Measurements from ENCODE around the gene SLC2A6. TPM values are rescaled to one million over a fixed set of nuclear protein-coding genes. Genes with fewer than 3 reads are reported as not detected.

The SLC2A6 gene
- total RNA-seq, 2 experiments from 2014 or later: 0.62 to 0.83 TPM

DNA sequence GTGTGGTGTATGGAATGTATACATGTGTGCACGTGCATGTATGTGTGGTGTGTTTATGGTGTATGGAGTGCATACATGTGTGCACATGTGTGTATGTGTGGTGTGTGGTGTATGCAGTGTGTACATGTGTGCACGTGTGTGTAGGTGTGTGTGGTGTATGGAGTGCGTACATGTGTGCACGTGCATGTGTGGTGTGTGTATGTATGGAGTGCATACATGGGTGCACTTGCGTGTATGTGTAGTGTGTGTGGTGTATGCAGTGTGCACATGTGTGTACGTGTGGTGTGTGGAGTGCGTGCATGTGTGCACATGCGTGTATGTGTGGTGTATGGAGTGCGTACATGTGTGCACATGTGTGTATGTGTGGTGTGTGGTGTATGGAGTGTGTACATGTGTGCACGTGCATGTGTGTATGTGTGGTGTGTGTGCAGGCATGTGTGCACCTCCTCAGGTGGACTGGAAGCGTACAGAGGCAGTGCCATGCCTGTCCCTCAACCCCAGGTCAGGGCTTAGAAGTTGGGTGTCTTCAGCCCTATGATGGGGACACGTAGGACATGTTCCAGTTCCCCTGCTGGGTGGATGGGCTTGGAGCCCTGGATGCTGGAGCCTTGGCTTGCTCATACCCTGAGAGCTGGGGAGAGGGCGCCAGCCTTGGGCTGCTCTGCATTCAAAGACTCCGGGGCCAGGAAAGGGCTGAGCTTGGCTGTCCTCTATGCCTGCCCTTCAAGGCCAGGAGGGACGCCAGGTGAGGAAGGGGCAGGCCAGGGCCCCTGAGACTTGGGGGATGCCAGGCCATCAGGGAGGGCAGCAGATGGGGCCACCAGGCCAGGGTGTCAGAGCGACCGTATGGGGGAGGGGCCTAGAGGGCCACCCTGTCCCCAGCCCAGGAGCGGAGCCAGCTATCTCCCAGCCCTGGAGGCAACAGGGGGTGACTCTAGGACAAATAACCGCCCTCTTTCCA, 33.6 kb upstream of the SLC2A6 start:
- Mint-ChIP-seq H3K36me3 (ENCODE audit: low read depth) (no peaks in the 10 kb centered on the region), H3K27ac (no peak overlapping the region), H3K4me1 (ENCODE audit: low read depth) (peaks cover 12% of the 10 kb centered on the region), H3K9me3 (no peaks in the 10 kb centered on the region), H3K27me3 (ENCODE audit: low read depth) (no peaks in the 10 kb centered on the region), H3K4me3 (no peak overlapping the region)
- no peak for DNase-seq
- CTCF ChIA-PET: no interaction called here
- intact Hi-C loops (cut with micrococcal nuclease): no loop called here

DNA sequence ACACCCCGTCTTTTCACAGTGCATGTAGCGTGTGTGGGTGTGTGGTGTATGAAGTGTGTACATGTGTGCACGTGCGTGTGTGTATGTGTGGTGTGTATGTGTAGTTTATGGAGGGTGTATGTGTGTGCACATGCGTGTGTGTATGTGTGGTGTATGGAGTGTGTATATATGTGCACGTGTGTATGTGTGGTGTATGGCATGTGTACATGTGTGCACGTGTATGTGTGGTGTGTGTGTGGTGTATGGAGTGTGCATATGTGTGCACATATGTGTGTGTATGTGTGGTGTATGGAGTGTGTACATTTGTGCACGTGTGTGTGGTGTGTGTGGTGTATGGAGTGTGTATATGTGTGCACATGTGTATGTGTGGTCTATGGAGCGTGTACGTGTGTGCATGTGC, 32.7 kb upstream of the SLC2A6 start:
- no peaks in the 10 kb centered on the region for H3K36me3 Mint-ChIP-seq (ENCODE audit: low read depth)
- no peak overlapping the region for H3K27ac Mint-ChIP-seq
- CTCF ChIA-PET: no interaction called here
- peaks cover 12% of the 10 kb centered on the region for H3K4me1 Mint-ChIP-seq (ENCODE audit: low read depth)
- no peaks in the 10 kb centered on the region for H3K27me3 Mint-ChIP-seq (ENCODE audit: low read depth)
- no peak for DNase-seq
- no peaks in the 10 kb centered on the region for H3K9me3 Mint-ChIP-seq
- intact Hi-C loops (cut with micrococcal nuclease): no loop called here
- H3K4me3 Mint-ChIP-seq: no peak overlapping the region

DNA sequence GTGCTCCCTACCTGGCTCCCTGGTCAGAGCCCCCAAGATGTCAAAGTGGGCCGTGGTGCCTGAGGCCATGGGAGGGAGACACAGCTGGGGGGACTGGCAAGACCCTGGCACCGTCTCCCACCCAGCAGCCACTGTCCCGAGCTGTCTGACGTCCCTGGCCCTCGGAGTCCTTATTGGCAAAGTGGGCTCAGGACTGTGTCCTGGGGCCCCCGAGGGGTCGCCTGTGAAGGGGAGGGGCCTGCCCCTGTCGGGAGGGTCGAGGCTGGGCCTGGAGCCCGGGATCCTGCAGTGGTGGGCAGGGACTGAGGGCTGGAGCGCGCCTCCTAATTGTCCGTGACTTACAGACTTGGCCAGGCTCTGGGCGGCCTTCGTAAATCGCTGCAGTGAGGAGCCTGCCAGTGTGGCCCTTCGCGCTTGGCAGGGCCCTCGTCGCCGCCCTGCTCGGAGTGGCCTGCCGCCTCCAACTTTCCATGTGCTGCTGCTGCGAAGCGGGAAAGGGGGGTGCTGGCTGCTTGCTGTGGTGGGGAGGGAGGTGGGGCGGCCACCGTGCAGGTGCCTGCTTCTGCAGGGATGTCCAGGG, 32.1 kb upstream of the SLC2A6 start:
- no peak for DNase-seq
- H3K27me3 Mint-ChIP-seq (ENCODE audit: low read depth): no peaks in the 10 kb centered on the region
- intact Hi-C loops (cut with micrococcal nuclease): no loop called here
- no peak overlapping the region for H3K4me3 Mint-ChIP-seq
- H3K27ac Mint-ChIP-seq: no peak overlapping the region
- no peaks in the 10 kb centered on the region for H3K36me3 Mint-ChIP-seq (ENCODE audit: low read depth)
- H3K4me1 Mint-ChIP-seq (ENCODE audit: low read depth): peaks cover 12% of the 10 kb centered on the region
- no peaks in the 10 kb centered on the region for H3K9me3 Mint-ChIP-seq
- CTCF ChIA-PET: no interaction called here

DNA sequence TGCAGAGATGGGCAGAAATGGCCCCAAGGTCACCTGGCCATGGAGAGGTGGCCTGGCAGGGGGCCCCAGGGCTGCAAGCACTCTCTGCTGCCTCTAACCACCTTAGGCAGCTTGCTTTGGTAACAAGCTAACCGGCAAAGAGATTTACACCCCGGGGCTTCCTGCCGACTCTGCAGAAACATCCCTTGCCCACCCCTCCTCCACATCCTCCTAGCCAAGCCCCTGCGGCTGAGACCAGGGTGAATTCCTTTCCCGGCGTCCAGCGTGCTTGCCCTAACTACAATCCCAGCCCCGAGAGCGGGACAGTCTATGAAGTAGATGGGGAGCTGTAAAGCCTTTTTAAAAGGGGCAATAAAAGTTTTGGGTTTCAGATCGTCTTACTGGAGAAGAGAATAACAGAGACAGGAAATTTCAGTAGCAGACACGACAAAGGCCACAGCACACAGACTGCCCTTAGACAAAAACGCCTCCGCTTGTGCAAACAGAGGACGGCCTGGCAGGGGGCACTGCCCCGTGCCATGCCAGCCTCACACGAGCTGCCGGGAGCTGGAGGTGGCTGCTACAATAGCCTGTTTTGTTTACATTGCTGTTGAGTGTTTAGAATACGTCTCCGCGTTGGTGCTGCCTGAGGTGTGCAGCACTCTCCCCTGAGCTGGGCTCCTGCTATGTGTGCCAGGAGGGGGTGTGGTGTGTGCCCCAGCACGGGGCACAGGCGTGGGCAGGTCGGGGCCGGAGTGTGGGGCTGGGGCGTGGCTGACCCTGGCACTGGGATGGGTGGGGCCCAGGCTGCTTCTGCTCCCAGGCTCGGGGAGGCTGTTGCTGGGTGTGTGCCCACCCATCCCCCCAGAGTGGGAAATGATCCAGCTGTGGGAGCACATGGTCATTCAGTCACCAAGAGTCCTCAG, 30.5 kb upstream of the SLC2A6 start:
- DNase-seq: peak; percentile 26
- Mint-ChIP-seq H3K4me3 (peak overlapping the region; percentile 13), H3K36me3 (ENCODE audit: low read depth) (no peaks in the 10 kb centered on the region), H3K9me3 (no peaks in the 10 kb centered on the region), H3K27me3 (ENCODE audit: low read depth) (no peaks in the 10 kb centered on the region), H3K27ac (peak overlapping the region; percentile 15), H3K4me1 (ENCODE audit: low read depth) (peaks cover 12% of the 10 kb centered on the region)
- intact Hi-C loops (cut with micrococcal nuclease): no loop called here
- CTCF ChIA-PET: interaction anchor here (0.6 to 1.0 kb wide), 2 partner anchors 22 to 274 kb away, joined by 3 to 4 read pairs; no protein-coding TSS in a partner anchor

DNA sequence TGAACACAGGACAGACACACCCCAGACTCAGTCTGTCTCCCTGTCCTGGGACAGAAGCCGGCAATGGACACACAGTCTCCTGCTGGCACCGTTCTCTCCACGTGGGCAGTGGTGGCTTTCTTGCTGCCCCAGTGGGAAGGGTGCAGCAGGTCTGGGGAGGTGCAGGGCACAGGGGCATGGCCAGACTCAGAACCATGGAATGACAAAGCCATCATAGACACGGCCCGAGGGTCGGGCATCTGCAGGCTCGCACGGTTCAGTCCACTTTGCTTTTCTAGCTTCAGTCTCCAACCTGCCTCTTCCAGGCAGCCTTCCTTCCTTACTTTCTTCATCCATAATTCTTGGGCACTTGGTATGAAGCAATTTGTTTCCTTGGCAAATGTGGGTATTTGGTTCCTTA, 29.1 kb upstream of the SLC2A6 start:
- Mint-ChIP-seq H3K4me1 (ENCODE audit: low read depth) (peaks cover 12% of the 10 kb centered on the region), H3K27ac (no peak overlapping the region), H3K9me3 (no peaks in the 10 kb centered on the region), H3K27me3 (ENCODE audit: low read depth) (no peaks in the 10 kb centered on the region), H3K36me3 (ENCODE audit: low read depth) (no peaks in the 10 kb centered on the region), H3K4me3 (no peak overlapping the region)
- DNase-seq: no peak
- intact Hi-C loops (cut with micrococcal nuclease): no loop called here
- CTCF ChIA-PET: no interaction called here

DNA sequence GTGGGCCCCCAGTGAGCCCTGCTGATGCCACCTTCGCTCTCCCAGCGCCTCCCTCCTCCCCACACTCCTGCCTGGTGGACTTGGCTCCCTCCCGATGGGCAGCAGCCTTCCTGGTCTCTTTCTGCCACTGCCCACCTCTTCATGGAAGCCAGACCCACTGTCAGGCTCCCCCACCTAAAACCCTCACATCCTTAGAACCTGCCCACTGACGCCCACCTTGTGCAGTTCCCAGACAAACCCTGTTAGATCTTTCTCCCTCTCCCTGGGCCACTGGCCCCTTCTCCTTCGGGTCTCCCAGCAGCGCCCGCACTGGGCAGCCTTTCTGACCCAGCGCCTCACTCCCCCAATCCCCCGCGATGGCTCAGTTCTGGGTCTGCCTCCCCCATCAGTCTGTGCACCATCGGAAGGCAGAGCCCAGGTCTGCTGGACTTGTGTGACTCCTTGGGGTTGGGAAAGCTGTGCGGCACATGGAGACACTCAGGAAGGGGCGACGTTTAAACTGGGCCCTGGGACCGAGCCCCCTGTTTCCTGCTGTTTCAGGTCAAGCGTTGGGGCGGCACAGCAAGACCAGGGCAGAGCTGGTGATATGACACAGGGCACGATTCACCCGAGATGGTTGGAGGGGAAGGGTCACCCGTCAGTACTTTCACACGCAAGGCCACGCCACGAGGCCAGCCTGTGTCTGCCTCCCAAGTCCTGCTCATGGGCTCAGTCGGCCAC, 28.5 kb upstream of the SLC2A6 start:
- Mint-ChIP-seq H3K36me3 (ENCODE audit: low read depth) (peaks cover 2% of the 10 kb centered on the region), H3K9me3 (peaks cover 3% of the 10 kb centered on the region), H3K27ac (no peak overlapping the region), H3K27me3 (ENCODE audit: low read depth) (no peaks in the 10 kb centered on the region), H3K4me3 (no peak overlapping the region), H3K4me1 (ENCODE audit: low read depth) (peaks cover 12% of the 10 kb centered on the region)
- CTCF ChIA-PET: no interaction called here
- intact Hi-C loops (cut with micrococcal nuclease): no loop called here
- no peak for DNase-seq

- H3K36me3 Mint-ChIP-seq (ENCODE audit: low read depth): peaks cover 4% of the 10 kb centered on the region
- H3K4me1 Mint-ChIP-seq (ENCODE audit: low read depth): peaks cover 12% of the 10 kb centered on the region
These were observed 27.7 kb upstream of the SLC2A6 start for GRCh38 chr9:133506653-133507038.

GRCh38 chr9:133505901-133506652, 27.2 kb upstream of the SLC2A6 start:
- CTCF ChIA-PET: interaction anchor here (0.8 kb wide), 1 partner anchor 10 kb away, joined by 3 read pairs; no protein-coding TSS in a partner anchor
- peaks cover 12% of the 10 kb centered on the region for H3K4me1 Mint-ChIP-seq (ENCODE audit: low read depth)
- H3K4me3 Mint-ChIP-seq: no peak overlapping the region
- peaks cover 4% of the 10 kb centered on the region for H3K36me3 Mint-ChIP-seq (ENCODE audit: low read depth)
- no peak for DNase-seq
- no peak overlapping the region for H3K27ac Mint-ChIP-seq
- no peaks in the 10 kb centered on the region for H3K27me3 Mint-ChIP-seq (ENCODE audit: low read depth)
- intact Hi-C loops (cut with micrococcal nuclease): no loop called here
- H3K9me3 Mint-ChIP-seq: peaks cover 15% of the 10 kb centered on the region

More at GRCh38 chr9:133506653-133507038, 27.7 kb upstream of the SLC2A6 start:
- no peaks in the 10 kb centered on the region for H3K27me3 Mint-ChIP-seq (ENCODE audit: low read depth)
- H3K9me3 Mint-ChIP-seq: peaks cover 11% of the 10 kb centered on the region
- H3K27ac Mint-ChIP-seq: no peak overlapping the region
- no peak overlapping the region for H3K4me3 Mint-ChIP-seq
- DNase-seq: no peak
- intact Hi-C loops (cut with micrococcal nuclease): no loop called here
- CTCF ChIA-PET: interaction anchor here (0.8 kb wide), 1 partner anchor 11 kb away, joined by 3 read pairs; no protein-coding TSS in a partner anchor

GRCh38 chr9:133505186-133505830, 26.4 kb upstream of the SLC2A6 start:
- peaks cover 17% of the 10 kb centered on the region for H3K9me3 Mint-ChIP-seq
- H3K27me3 Mint-ChIP-seq (ENCODE audit: low read depth): no peaks in the 10 kb centered on the region
- no peak for DNase-seq
- peaks cover 12% of the 10 kb centered on the region for H3K4me1 Mint-ChIP-seq (ENCODE audit: low read depth)
- H3K27ac Mint-ChIP-seq: no peak overlapping the region
- CTCF ChIA-PET: no interaction called here
- intact Hi-C loops (cut with micrococcal nuclease): no loop called here
- no peak overlapping the region for H3K4me3 Mint-ChIP-seq
- H3K36me3 Mint-ChIP-seq (ENCODE audit: low read depth): peaks cover 4% of the 10 kb centered on the region

DNA sequence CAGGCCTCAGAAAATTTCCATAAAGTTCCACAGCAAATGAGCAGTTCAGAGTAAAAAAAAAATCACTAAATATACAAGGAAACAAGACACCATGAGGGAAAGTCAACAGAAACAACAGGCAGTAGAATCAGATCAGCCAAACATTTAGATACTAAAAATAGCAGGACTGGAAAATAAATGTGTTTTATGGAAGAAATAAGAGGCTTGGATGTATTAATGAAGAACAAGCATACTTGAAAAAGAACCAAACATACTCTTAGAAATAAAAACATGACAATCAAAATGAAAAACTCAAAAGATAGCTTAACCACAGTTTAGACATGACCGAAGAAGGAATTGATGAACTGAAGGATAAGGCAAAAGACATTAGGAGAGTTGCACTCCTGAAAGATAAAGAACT, 23.2 kb upstream of the SLC2A6 start:
- Mint-ChIP-seq H3K27me3 (ENCODE audit: low read depth) (no peaks in the 10 kb centered on the region), H3K4me3 (no peak overlapping the region), H3K4me1 (ENCODE audit: low read depth) (no peaks in the 10 kb centered on the region), H3K9me3 (peaks cover 17% of the 10 kb centered on the region), H3K27ac (no peak overlapping the region), H3K36me3 (ENCODE audit: low read depth) (peaks cover 4% of the 10 kb centered on the region)
- intact Hi-C loops (cut with micrococcal nuclease): no loop called here
- DNase-seq: no peak
- CTCF ChIA-PET: no interaction called here

GRCh38 chr9:133499892-133500270, 21.0 kb upstream of the SLC2A6 start:
- Mint-ChIP-seq H3K27me3 (ENCODE audit: low read depth) (no peaks in the 10 kb centered on the region), H3K4me3 (no peak overlapping the region), H3K36me3 (ENCODE audit: low read depth) (peaks cover 4% of the 10 kb centered on the region), H3K9me3 (peaks cover 17% of the 10 kb centered on the region), H3K27ac (no peak overlapping the region), H3K4me1 (ENCODE audit: low read depth) (no peaks in the 10 kb centered on the region)
- CTCF ChIA-PET: no interaction called here
- intact Hi-C loops (cut with micrococcal nuclease): no loop called here
- no peak for DNase-seq
